ENCODE measurements around the gene CGAS. TPM values are rescaled to one million over a fixed set of nuclear protein-coding genes. Genes with fewer than 3 reads are reported as not detected.
"Not testable (repeated sequence)": the region's sequence is repeated elsewhere in the genome, so short reads cannot be mapped to it uniquely, and the experiment has no call there.

Gene CGAS
- polyA plus RNA-seq, 3 donors, result 2.8 to 3.2 (median 3.2) TPM

DNA sequence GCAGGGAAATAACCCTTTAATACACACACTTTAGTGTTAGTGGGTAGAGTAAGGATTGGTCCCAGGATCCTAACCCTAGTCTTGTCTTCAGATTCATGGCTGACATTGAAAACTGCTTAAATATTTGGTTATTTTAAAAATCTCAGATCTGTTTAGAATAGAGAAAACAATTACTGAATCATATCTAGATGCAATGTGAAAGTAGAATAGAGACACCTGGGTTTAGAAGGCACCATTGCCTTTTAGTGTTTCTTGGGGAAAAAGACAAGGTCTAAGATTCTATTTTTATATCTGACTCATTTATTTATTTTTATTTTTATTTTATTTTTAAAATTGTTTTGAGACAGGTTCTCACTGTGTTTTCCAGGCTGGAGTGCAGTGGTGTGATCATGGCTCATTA is 51.4 kb downstream of the CGAS start:
- DNase-seq (ENCODE audit: low read depth in 3 of 3, low spot score in 2 of 3), result no peak

DNA sequence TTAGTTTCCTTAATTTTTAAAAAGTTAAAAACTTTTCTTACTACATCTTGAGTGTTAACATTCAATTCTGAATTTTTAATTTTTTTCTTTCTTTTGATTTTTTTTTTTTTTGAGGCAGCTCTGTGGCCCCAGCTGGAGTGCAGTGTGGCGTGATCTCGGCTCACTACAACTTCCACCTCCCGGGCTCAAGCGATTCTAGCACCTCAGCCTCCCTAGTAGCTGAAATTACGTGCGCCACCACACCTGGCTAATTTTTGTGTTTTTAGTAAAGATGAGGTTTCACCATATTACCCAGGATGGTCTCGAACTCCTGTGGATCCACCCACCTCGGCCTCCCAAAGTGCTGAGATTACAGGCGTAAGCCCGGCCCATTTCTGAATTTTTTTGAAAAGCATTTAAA is 56.2 kb downstream of the CGAS start:
- DNase-seq (ENCODE audit: low read depth in 3 of 3, low spot score in 2 of 3), result no peak

DNA sequence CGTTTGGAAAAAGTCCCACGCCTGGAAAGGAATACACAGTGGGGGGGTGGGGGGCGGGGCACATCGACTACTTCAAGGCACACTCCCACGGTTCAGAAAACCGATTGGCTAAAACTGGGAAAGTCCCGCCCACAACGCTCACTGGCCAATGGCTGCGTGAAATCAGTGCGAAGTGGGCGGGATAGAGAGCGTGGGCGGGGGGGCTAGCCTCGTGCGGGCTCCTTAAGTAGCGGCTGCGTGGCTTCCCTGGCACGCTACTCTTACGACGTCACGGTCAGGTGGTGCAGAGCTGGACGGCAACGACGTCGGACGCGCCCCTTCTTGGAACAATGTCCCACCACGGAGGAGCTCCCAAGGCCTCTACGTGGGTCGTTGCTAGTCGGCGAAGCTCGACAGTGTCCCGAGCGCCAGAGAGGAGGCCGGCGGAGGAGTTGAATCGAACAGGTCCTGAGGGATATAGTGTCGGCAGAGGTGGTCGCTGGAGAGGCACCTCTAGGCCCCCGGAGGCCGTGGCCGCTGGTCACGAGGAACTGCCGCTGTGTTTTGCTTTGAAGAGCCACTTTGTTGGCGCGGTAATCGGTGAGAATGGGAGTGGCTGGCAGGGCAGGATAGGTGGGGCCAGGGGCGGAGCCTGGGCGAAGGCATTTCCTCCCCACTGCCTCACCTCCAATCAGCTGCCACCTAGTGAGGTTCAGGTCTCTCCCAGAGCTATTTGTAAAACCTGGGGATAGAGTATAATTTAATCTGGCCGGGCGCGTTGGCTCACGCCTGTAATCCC is 57.3 kb downstream of the CGAS start, which contains the start of gene DDX43:
Gene DDX43 (plus strand): TSS at position 252 of the 778 bp plus-strand sequence. CDS start 78 bp downstream, at position 330.
- no peak for DNase-seq (ENCODE audit: low read depth in 3 of 3, low spot score in 2 of 3)

DNA sequence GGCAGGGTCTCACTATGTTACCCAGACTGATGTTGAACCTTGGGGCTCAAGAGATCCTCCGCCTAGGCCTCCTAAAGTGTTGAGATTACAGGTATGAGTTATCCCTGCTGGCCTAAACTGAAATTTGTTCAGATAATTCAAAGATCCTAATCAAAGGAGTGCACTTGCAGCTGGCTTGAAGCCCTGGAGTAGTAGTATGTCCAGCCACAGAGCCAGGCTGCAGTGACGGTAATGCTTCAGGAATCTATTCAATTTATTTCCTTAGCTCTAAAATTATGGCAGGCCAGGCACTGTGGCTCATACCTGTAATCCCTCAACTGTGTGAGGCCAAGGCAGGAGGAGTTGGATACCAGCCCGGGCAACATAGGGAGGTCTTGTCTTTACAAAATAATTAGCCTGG is 58.8 kb downstream of the CGAS start:
- no peak for DNase-seq (ENCODE audit: low read depth in 3 of 3, low spot score in 2 of 3)

- DNase-seq (ENCODE audit: low read depth in 3 of 3, low spot score in 2 of 3), result not testable (repeated sequence)
Observed at GRCh38 chr6:73392188-73392587, 59.9 kb downstream of the CGAS start.

DNA sequence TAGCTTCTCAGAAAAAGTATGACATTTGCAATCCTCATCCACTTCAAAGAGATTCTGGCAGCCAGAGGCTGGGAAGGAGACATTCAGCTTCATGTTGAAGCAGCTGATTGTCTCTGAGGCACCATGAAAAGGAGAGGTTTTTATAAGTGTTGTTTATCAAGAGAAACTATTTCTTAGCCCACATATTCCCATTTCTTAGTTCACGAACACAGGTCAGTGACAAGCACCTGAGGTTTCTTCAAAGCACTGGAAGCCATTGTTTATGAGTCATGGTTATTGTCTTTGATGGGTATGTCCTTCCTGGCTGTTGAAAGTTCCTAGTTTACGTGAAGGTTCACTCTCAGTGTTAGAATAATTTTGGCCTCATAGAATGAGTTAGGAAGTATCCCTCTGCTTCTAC is 60.4 kb downstream of the CGAS start:
- DNase-seq (ENCODE audit: low read depth in 3 of 3, low spot score in 2 of 3), result no peak

GRCh38 chr6:73389854-73390253 is 62.2 kb downstream of the CGAS start:
- no peak for DNase-seq (ENCODE audit: low read depth in 3 of 3, low spot score in 2 of 3)

- peak; percentile 17 to 29 (median 27) for DNase-seq (ENCODE audit: low read depth in 3 of 3, low spot score in 2 of 3)
Observed at GRCh38 chr6:73388800-73389512, 63.1 kb downstream of the CGAS start.

- DNase-seq (ENCODE audit: low read depth in 3 of 3, low spot score in 2 of 3), result no peak
Observed at GRCh38 chr6:73388433-73388799, 63.7 kb downstream of the CGAS start.

DNA sequence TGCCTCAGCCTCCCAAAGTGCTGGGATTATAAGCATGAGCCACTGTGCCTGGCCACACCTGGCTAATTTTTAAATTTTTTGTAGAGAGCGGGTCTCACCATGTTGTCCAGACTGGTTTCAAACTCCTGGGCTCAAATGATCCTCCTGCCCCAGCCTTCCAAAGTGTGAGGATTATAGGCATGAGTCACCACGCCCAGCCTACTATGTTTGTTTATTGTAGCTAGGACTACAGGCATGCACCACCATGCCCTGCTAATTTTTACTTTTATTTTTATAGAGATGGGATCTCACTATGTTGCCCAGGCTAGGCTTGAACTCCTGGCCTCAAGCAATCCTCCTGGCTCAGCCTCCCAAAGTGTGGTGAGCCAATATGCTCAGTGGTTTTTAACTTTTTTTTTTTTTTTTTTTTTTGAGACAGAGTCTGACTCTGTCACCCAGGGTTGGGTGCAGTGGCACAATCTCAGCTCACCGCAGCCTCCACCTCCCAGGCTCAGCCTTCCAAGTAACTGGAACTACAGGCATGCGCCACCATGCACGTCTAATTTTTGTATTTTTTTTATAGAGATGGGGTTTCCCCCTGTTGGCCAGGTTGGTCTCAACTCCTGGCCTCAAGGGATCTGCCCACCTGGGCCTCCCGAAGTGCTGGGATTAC is 69.5 kb downstream of the CGAS start:
- DNase-seq (ENCODE audit: low read depth in 3 of 3, low spot score in 2 of 3), result no peak

- not testable (repeated sequence) for DNase-seq (ENCODE audit: low read depth in 3 of 3, low spot score in 2 of 3)
Observed at GRCh38 chr6:73381531-73381930, 70.6 kb downstream of the CGAS start.

DNA sequence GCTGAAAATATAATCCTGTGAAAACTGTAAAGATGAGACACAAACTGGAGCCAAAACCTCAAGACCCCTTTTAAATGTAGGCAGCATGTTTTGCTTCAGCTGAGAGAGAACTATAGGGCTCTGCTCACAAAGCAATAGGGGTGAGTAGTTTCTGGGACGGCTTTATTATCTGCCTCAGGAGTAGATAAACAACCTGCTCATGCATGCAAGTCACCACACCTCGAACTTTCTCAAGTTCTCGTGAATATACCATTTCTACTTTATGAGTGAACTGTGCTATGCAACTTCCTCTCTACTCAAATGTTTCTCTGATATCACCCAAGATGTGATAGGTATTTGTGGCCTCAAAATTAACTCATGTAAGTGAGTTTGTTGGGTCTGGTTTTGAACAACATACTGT is 74.9 kb downstream of the CGAS start:
- no peak for DNase-seq (ENCODE audit: low read depth in 3 of 3, low spot score in 2 of 3)

- no peak for DNase-seq (ENCODE audit: low read depth in 3 of 3, low spot score in 2 of 3)
Observed at GRCh38 chr6:73375216-73375615, 76.9 kb downstream of the CGAS start.

Other genes starting within 250 kb of the CGAS start
- gene KHDC1L, start 226.8 kb downstream of the CGAS start, polyA plus RNA-seq (ENCODE audit: insufficient read length in 3 of 3), result under 1 TPM in 2 of 3 donors, not detected in 1; 0.33 to 0.69 TPM
- 1 to 10 TPM; 8.5 to 8.6 (median 8.5) TPM for gene KHDC1, start 189.1 kb downstream of the CGAS start, polyA plus RNA-seq (ENCODE audit: insufficient read length in 3 of 3)
- not detected for gene DPPA5, start 98.0 kb downstream of the CGAS start, polyA plus RNA-seq (ENCODE audit: insufficient read length in 3 of 3)
- under 1 TPM in 1 of 3 donors, not detected in 2; 0.12 TPM for gene KHDC3L, start 89.6 kb downstream of the CGAS start, polyA plus RNA-seq (ENCODE audit: insufficient read length in 3 of 3)
- gene OOEP, start 82.4 kb downstream of the CGAS start, polyA plus RNA-seq (ENCODE audit: insufficient read length in 3 of 3), result under 1 TPM in 1 of 3 donors, not detected in 2; 0.51 TPM
- gene DDX43, start 57.5 kb downstream of the CGAS start, polyA plus RNA-seq (ENCODE audit: insufficient read length in 3 of 3), result under 1 TPM; 0.35 to 0.62 (median 0.58) TPM
- 10 to 100 TPM; 28.9 to 36.2 (median 31.6) TPM for gene MTO1, start 9.4 kb upstream of the CGAS start, polyA plus RNA-seq (ENCODE audit: insufficient read length in 3 of 3)
- gene EEF1A1, start 68.7 kb upstream of the CGAS start, polyA plus RNA-seq (ENCODE audit: insufficient read length in 3 of 3), result over 10,000 TPM; 21,580 to 22,071 (median 21,951) TPM
- gene SLC17A5, start 201.7 kb upstream of the CGAS start, polyA plus RNA-seq (ENCODE audit: insufficient read length in 3 of 3), result 10 to 100 TPM; 18.1 to 23.1 (median 20.0) TPM
- 10 to 100 TPM; 12.4 to 15.5 (median 14.8) TPM for gene CD109, start 243.9 kb upstream of the CGAS start, polyA plus RNA-seq (ENCODE audit: insufficient read length in 3 of 3)